ENCODE data around the gene HABP2. TPM values are rescaled to one million over a fixed set of nuclear protein-coding genes. Genes with fewer than 3 reads are reported as not detected.

HABP2 gene
- total and polyA plus RNA-seq, 4 donors = 109 to 259 (median 197) TPM

DNA sequence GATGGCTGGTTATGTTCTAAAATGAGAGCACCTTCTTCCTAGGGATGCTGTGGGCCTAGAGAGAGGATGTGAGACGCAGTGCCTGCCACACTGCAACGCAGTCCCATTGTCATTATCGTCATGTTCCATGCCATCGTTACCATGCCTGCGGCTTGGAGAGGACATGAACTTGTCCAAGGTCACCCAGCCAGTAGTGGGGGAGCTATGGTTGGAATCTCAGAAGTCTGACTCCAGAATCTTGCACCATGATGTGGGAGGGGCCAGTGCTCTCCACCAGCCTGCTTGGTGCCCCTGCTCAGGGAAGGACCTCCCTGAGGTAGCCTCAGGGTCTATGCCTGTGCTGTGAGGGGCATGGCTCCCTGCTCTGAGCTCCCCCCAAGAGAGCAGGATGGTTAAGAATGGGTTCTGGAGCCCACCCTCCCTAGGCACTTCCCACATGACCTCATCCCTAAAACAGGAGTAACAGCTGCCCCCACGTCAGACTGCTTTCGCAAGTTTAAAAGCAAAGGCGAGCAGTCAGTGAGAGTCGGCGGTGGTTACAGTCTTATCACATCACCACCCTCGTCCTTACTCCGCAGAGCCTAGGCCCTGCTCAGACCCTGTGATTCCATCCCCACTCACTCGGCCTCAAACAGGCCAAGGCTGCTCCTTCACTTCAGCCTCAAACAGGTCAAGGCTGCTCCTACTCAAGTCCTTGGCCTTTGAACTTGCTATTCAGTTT, 50.4 kb downstream of the HABP2 start:
- H3K9me3 ChIP-seq (ENCODE audit: control insufficient read depth in 4 of 4, low read length in 3 of 4) = peaks cover 0 to 8% (median 6%) of the 10 kb centered on the region in 4 donors
- H3K4me1 ChIP-seq (ENCODE audit: control insufficient read depth in 4 of 4, insufficient read depth in 4 of 4, low read length in 3 of 4) = no peaks in the 10 kb centered on the region
- no peak for DNase-seq (ENCODE audit: low spot score)
- no peak for TF ChIP-seq TAF1 (conservative IDR thresholded peaks at IDR 0.05)
- TF ChIP-seq REST (IDR thresholded peaks at IDR 0.05) = no peak
- no peak for TF ChIP-seq SP1 (IDR thresholded peaks at IDR 0.05)
- no peak for TF ChIP-seq JUND (IDR thresholded peaks at IDR 0.05)
- TF ChIP-seq CTCF (IDR thresholded peaks at IDR 0.05; ENCODE audit: low read depth, low read length, missing input control) = no peak
- no peak for TF ChIP-seq EGR1 (IDR thresholded peaks at IDR 0.05; ENCODE audit: low read depth in 2 of 2)
- no peak for TF ChIP-seq GABPA (IDR thresholded peaks at IDR 0.05 in 1 of 2, conservative IDR thresholded peaks at IDR 0.05 in 1 of 2)
- no peak for TF ChIP-seq NR2F2 (IDR thresholded peaks at IDR 0.05)
- TF ChIP-seq, protein P1, sequence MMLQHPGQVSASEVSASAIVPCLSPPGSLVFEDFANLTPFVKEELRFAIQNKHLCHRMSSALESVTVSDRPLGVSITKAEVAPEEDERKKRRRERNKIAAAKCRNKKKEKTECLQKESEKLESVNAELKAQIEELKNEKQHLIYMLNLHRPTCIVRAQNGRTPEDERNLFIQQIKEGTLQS (IDR thresholded peaks at IDR 0.05) = no peak
- no peak for TF ChIP-seq HNF4G (IDR thresholded peaks at IDR 0.05)
- TF ChIP-seq, protein P2, sequence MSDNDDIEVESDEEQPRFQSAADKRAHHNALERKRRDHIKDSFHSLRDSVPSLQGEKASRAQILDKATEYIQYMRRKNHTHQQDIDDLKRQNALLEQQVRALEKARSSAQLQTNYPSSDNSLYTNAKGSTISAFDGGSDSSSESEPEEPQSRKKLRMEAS (IDR thresholded peaks at IDR 0.05) = no peak
- no peak for TF ChIP-seq HNF4A (conservative IDR thresholded peaks at IDR 0.05)
- no peak for TF ChIP-seq FOXA2 (IDR thresholded peaks at IDR 0.05)
- no peak for TF ChIP-seq YY1 (IDR thresholded peaks at IDR 0.05)
- no peak for TF ChIP-seq RAD21 (IDR thresholded peaks at IDR 0.05)
- TF ChIP-seq, protein P3, sequence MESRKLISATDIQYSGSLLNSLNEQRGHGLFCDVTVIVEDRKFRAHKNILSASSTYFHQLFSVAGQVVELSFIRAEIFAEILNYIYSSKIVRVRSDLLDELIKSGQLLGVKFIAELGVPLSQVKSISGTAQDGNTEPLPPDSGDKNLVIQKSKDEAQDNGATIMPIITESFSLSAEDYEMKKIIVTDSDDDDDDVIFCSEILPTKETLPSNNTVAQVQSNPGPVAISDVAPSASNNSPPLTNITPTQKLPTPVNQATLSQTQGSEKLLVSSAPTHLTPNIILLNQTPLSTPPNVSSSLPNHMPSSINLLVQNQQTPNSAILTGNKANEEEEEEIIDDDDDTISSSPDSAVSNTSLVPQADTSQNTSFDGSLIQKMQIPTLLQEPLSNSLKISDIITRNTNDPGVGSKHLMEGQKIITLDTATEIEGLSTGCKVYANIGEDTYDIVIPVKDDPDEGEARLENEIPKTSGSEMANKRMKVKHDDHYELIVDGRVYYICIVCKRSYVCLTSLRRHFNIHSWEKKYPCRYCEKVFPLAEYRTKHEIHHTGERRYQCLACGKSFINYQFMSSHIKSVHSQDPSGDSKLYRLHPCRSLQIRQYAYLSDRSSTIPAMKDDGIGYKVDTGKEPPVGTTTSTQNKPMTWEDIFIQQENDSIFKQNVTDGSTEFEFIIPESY (IDR thresholded peaks at IDR 0.05) = no peak
- TF ChIP-seq RXRA (IDR thresholded peaks at IDR 0.05) = no peak
- no peaks in the 10 kb centered on the region for H3K36me3 ChIP-seq (ENCODE audit: control insufficient read depth in 4 of 4, insufficient read depth in 3 of 4, low read depth in 1 of 4, low read length in 3 of 4)
- no peak overlapping the region for H3K4me3 ChIP-seq (ENCODE audit: low read depth in 1 of 3, low read length in 3 of 3)
- H3K27me3 ChIP-seq (ENCODE audit: control insufficient read depth in 4 of 4, insufficient read depth in 4 of 4, low read length in 3 of 4) = no peaks in the 10 kb centered on the region
- no peak overlapping the region for H3K27ac ChIP-seq (ENCODE audit: low read depth in 1 of 2, low read length in 2 of 2)
- 84% methylated on average over 13 of the region's 13 CpGs for WGBS
- no peak overlapping the region for H3K9ac ChIP-seq (ENCODE audit: low read depth in 1 of 2, low read length in 2 of 2)
